ENCODE results near the gene GFRA1. TPM values are rescaled to one million over a fixed set of nuclear protein-coding genes. Genes with fewer than 3 reads are reported as not detected.

The GFRA1 gene
- total RNA-seq, 2 experiments from 2014 or later, result not detected

DNA sequence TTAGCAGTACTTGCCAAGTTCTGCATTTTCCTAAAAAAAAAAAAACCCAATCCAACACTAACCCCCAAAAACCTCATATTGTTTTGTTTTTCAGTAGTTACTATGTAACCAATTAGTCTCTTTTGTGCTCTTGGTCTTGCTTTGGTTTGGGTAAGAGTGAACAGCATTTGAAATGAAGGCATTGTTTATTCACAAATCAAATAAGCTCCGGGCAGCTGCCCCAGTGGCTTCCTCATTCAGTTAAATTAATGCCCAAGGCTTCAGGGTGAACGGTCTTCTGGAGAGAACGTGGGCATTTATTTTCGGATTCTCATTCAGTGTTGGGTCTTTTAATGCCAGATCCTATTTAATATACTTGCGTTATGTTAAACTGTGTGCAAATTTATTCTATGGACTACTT is 108.7 kb downstream of the GFRA1 start:
- H3K4me1 ChIP-seq (ENCODE audit: insufficient read depth, low read length), result no peaks in the 10 kb centered on the region
- intact Hi-C loops (cut with DNase I, micrococcal nuclease), result no loop called here
- H3K9me3 Mint-ChIP-seq, result peaks cover 4% of the 10 kb centered on the region
- no peaks in the 10 kb centered on the region for H3K36me3 ChIP-seq (ENCODE audit: insufficient read depth, low read length)
- CTCF ChIA-PET, result no interaction called here
- no peaks in the 10 kb centered on the region for H3K36me3 Mint-ChIP-seq (ENCODE audit: low read depth)
- POLR2A ChIA-PET, result no interaction called here
- H3K4me3 Mint-ChIP-seq, result no peak overlapping the region
- no peaks in the 10 kb centered on the region for H3K27me3 ChIP-seq (ENCODE audit: control insufficient read depth in 1 of 2, insufficient read depth in 2 of 2, low read length in 2 of 2)
- no peak for DNase-seq
- no peak overlapping the region for H3K4me3 ChIP-seq (ENCODE audit: low read length)
- peaks cover 0 to 16% of the 10 kb centered on the region in 2 experiments for H3K9me3 ChIP-seq (ENCODE audit: control insufficient read depth in 1 of 2, insufficient read depth in 1 of 2, low read length in 2 of 2)
- no peak for ATAC-seq (ENCODE audit: poor library complexity)
- no peaks in the 10 kb centered on the region for H3K4me1 Mint-ChIP-seq (ENCODE audit: low read depth)
- no peaks in the 10 kb centered on the region for H3K27me3 Mint-ChIP-seq
- TF ChIP-seq, protein P1, sequence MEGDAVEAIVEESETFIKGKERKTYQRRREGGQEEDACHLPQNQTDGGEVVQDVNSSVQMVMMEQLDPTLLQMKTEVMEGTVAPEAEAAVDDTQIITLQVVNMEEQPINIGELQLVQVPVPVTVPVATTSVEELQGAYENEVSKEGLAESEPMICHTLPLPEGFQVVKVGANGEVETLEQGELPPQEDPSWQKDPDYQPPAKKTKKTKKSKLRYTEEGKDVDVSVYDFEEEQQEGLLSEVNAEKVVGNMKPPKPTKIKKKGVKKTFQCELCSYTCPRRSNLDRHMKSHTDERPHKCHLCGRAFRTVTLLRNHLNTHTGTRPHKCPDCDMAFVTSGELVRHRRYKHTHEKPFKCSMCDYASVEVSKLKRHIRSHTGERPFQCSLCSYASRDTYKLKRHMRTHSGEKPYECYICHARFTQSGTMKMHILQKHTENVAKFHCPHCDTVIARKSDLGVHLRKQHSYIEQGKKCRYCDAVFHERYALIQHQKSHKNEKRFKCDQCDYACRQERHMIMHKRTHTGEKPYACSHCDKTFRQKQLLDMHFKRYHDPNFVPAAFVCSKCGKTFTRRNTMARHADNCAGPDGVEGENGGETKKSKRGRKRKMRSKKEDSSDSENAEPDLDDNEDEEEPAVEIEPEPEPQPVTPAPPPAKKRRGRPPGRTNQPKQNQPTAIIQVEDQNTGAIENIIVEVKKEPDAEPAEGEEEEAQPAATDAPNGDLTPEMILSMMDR (IDR thresholded peaks at IDR 0.05), result no peak
- H3K27ac ChIP-seq (ENCODE audit: low read depth in 1 of 2, low read length in 2 of 2), result no peak overlapping the region
- no peak overlapping the region for H3K27ac Mint-ChIP-seq

DNA sequence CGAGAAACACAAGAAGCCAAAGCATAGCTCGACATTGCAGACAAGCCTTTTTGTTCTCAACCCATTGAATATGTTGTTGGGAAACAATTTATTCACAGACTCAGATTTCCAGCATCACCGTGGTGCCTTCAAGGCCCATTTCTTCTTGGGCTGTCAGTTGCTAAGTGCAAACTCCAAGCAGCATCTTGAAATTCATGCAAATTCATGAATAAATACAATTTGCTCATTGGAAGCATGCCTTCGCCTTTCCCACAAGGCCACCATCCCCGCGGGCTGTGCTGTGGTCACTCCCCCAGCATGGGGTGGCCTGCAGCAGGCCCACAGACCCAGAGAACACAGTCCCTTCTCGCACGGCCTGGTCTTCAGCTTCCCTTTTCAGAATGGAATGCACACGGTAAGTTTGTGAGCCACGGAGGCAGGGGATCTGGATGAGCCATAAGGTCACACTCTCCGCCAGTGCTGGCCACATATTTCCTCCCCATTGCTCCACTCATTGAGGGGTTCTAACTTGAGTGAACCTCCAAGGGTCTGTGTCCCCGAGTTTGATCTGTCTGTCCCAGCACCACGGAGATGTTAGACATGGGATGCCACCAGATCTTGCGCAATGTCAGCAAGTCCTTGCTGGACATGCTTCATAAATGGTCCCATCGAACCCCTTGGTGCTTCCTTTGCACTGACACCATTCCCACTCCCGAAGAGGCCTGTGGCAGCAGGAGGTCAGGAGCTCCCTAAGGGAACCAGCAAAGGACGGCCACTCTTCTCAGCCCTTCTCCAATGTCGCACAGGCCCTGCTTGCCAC is 109.5 kb downstream of the GFRA1 start:
- Histone ChIP-seq H3K27me3 (ENCODE audit: control insufficient read depth in 1 of 2, insufficient read depth in 2 of 2, low read length in 2 of 2) (no peaks in the 10 kb centered on the region), H3K4me3 (ENCODE audit: low read length) (no peak overlapping the region), H3K9me3 (ENCODE audit: control insufficient read depth in 1 of 2, insufficient read depth in 1 of 2, low read length in 2 of 2) (peaks cover 0 to 16% of the 10 kb centered on the region in 2 experiments), H3K4me1 (ENCODE audit: insufficient read depth, low read length) (no peaks in the 10 kb centered on the region), H3K36me3 (ENCODE audit: insufficient read depth, low read length) (no peaks in the 10 kb centered on the region), H3K27ac (ENCODE audit: low read depth in 1 of 2, low read length in 2 of 2) (no peak overlapping the region)
- H3K27ac Mint-ChIP-seq, result no peak overlapping the region
- no peak for DNase-seq
- ATAC-seq (ENCODE audit: poor library complexity), result no peak
- no peaks in the 10 kb centered on the region for H3K27me3 Mint-ChIP-seq
- H3K36me3 Mint-ChIP-seq (ENCODE audit: low read depth), result no peaks in the 10 kb centered on the region
- H3K4me1 Mint-ChIP-seq (ENCODE audit: low read depth), result no peaks in the 10 kb centered on the region
- no peak overlapping the region for H3K4me3 Mint-ChIP-seq
- TF ChIP-seq, protein P1 (IDR thresholded peaks at IDR 0.05), result no peak
- CTCF ChIA-PET, result no interaction called here
- intact Hi-C loops (cut with DNase I, micrococcal nuclease), result no loop called here
- peaks cover 4% of the 10 kb centered on the region for H3K9me3 Mint-ChIP-seq
- POLR2A ChIA-PET, result no interaction called here

DNA sequence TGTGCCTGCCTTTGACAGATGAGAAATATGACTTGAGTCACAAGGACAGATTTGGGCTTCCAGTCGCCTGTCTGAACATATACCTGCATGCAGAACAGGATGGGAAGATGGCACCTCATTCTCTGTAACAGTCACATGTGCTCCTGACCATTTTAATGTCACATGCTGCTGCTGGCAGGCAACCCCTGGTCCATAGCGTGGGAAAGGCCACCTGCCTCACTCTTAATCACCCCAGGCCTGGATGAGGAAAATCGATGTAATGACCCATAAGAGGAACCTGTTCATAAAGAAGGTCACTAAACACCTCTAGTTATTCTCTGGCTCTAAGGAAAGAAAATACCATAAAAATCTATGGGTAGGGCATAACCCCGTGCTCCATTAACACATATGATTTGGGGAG is 110.2 kb downstream of the GFRA1 start:
- no peak overlapping the region for H3K27ac Mint-ChIP-seq
- Histone ChIP-seq H3K27ac (ENCODE audit: low read depth in 1 of 2, low read length in 2 of 2) (no peak overlapping the region), H3K4me1 (ENCODE audit: insufficient read depth, low read length) (no peaks in the 10 kb centered on the region), H3K36me3 (ENCODE audit: insufficient read depth, low read length) (no peaks in the 10 kb centered on the region), H3K4me3 (ENCODE audit: low read length) (no peak overlapping the region), H3K9me3 (ENCODE audit: control insufficient read depth in 1 of 2, insufficient read depth in 1 of 2, low read length in 2 of 2) (peaks cover 0 to 16% of the 10 kb centered on the region in 2 experiments), H3K27me3 (ENCODE audit: control insufficient read depth in 1 of 2, insufficient read depth in 2 of 2, low read length in 2 of 2) (no peaks in the 10 kb centered on the region)
- DNase-seq (no peak), ATAC-seq (ENCODE audit: poor library complexity) (no peak)
- ChIA-PET CTCF (no interaction called here), POLR2A (no interaction called here)
- no peaks in the 10 kb centered on the region for H3K27me3 Mint-ChIP-seq
- peaks cover 4% of the 10 kb centered on the region for H3K9me3 Mint-ChIP-seq
- intact Hi-C loops (cut with DNase I, micrococcal nuclease), result no loop called here
- H3K4me3 Mint-ChIP-seq, result no peak overlapping the region
- no peaks in the 10 kb centered on the region for H3K36me3 Mint-ChIP-seq (ENCODE audit: low read depth)
- H3K4me1 Mint-ChIP-seq (ENCODE audit: low read depth), result no peaks in the 10 kb centered on the region
- TF ChIP-seq, protein P1 (IDR thresholded peaks at IDR 0.05), result no peak
